H9 (cell line): Measurements from ENCODE around the gene KCNK10. TPM values are rescaled to one million over a fixed set of nuclear protein-coding genes. Genes with fewer than 3 reads are reported as not detected.

Experiments used
- DNase-seq: peaks from one replicate; pipeline ENCODE4 v3.0.0-alpha.2; 2017
- H2AFZ ChIP-seq: one replicate; pipeline ENCODE4 v1.6.1; 2013; ENCODE audit warnings: mild to moderate bottlenecking, low read length, control low read depth, moderate library complexity
- H2AK5ac ChIP-seq: 2 replicates; pipeline ENCODE4 v1.6.1; 2013; ENCODE audit warnings: low read length, control low read depth, mixed read lengths; ENCODE audit not compliant: insufficient read length
- H2BK120ac ChIP-seq: one replicate; pipeline ENCODE4 v1.6.1; 2013; ENCODE audit warnings: low read depth, mild to moderate bottlenecking, low read length, control low read depth, inconsistent platforms; ENCODE audit not compliant: poor library complexity, severe bottlenecking
- H2BK12ac ChIP-seq: 2 replicates; pipeline ENCODE4 v1.6.1; 2013; ENCODE audit warnings: low read length, control low read depth, mixed read lengths, low read depth; ENCODE audit not compliant: insufficient read length
- H2BK15ac ChIP-seq: 2 replicates; pipeline ENCODE4 v1.6.1; 2013; ENCODE audit warnings: low read depth, low read length, control low read depth
- H2BK20ac ChIP-seq: one replicate; pipeline ENCODE4 v1.6.1; 2013; ENCODE audit warnings: low read depth, mild to moderate bottlenecking, low read length, control low read depth, inconsistent platforms; ENCODE audit not compliant: poor library complexity, severe bottlenecking
- H2BK5ac ChIP-seq: 2 replicates; pipeline ENCODE4 v1.6.1; 2013; ENCODE audit warnings: low read length, control low read depth, mixed read lengths; ENCODE audit not compliant: insufficient read length
- H3K14ac ChIP-seq: 2 replicates; pipeline ENCODE4 v1.6.1; 2013; ENCODE audit warnings: low read length, control low read depth; ENCODE audit not compliant: insufficient read depth
- H3K18ac ChIP-seq: 2 replicates; pipeline ENCODE4 v1.6.1; 2013; ENCODE audit warnings: low read depth, mild to moderate bottlenecking, mixed read lengths, low read length, control low read depth; ENCODE audit not compliant: insufficient read length
- H3K23ac ChIP-seq: 2 replicates; pipeline ENCODE4 v1.6.1; 2013; ENCODE audit warnings: low read length, control low read depth, mixed read lengths, low read depth; ENCODE audit not compliant: insufficient read length
- H3K23me2 ChIP-seq: 2 replicates; pipeline ENCODE4 v1.6.1; 2013; ENCODE audit warnings: low read depth, mild to moderate bottlenecking, mixed read lengths, low read length, control low read depth; ENCODE audit not compliant: insufficient read length, poor library complexity, severe bottlenecking
- H3K27ac ChIP-seq: 2 replicates; pipeline ENCODE4 v1.5.1; 2013; ENCODE audit warnings: low read length, control low read depth, mixed read lengths, low read depth; ENCODE audit not compliant: insufficient read length
- H3K27me3 ChIP-seq: 2 replicates; pipeline ENCODE4 v1.6.1; 2013; ENCODE audit warnings: low read length, control low read depth, inconsistent platforms; ENCODE audit not compliant: insufficient read depth
- H3K4ac ChIP-seq: 2 replicates; pipeline ENCODE4 v1.6.1; 2013; ENCODE audit warnings: low read depth, mild to moderate bottlenecking, control low read depth, inconsistent platforms, low read length, moderate library complexity
- H3K4me1 ChIP-seq: 2 replicates; pipeline ENCODE4 v1.6.1; 2013; ENCODE audit warnings: low read length, control low read depth, inconsistent platforms; ENCODE audit not compliant: insufficient read depth
- H3K4me2 ChIP-seq: 2 replicates; pipeline ENCODE4 v1.6.1; 2013; ENCODE audit warnings: low read length, control low read depth, mixed read lengths; ENCODE audit not compliant: insufficient read length, insufficient read depth
- H3K56ac ChIP-seq: 2 replicates; pipeline ENCODE4 v1.6.1; 2013; ENCODE audit warnings: low read depth, mild to moderate bottlenecking, mixed read lengths, low read length, control low read depth; ENCODE audit not compliant: insufficient read length
- H3K79me1 ChIP-seq: 2 replicates; pipeline ENCODE4 v1.6.1; 2013; ENCODE audit warnings: low read depth, mild to moderate bottlenecking, moderate library complexity, low read length, control low read depth, inconsistent platforms; ENCODE audit not compliant: insufficient read depth, poor library complexity, severe bottlenecking
- H3K79me2 ChIP-seq: 2 replicates; pipeline ENCODE4 v1.6.1; 2013; ENCODE audit warnings: low read length, control low read depth, inconsistent platforms; ENCODE audit not compliant: insufficient read depth
- H3K9ac ChIP-seq: 2 replicates; pipeline ENCODE4 v1.6.1; 2013; ENCODE audit warnings: low read length, control low read depth, mixed read lengths; ENCODE audit not compliant: insufficient read length; ENCODE audit errors: extremely low read depth
- H3K9me3 ChIP-seq: one replicate; pipeline ENCODE4 v1.6.1; 2013; ENCODE audit warnings: low read depth, low read length, inconsistent platforms; ENCODE audit not compliant: control insufficient read depth
- H3T11ph ChIP-seq: one replicate; pipeline ENCODE4 v1.6.1; 2013; ENCODE audit warnings: mild to moderate bottlenecking, low read length, control low read depth, inconsistent platforms
- H4K20me1 ChIP-seq: one replicate; pipeline ENCODE4 v1.6.1; 2013; ENCODE audit not compliant: control insufficient read depth, insufficient read length, insufficient read depth
- H4K5ac ChIP-seq: 2 replicates; pipeline ENCODE4 v1.6.1; 2013; ENCODE audit warnings: low read depth, mild to moderate bottlenecking, mixed read lengths, low read length, control low read depth; ENCODE audit not compliant: insufficient read length
- H4K8ac ChIP-seq: replicated peaks from 2 replicates; pipeline ENCODE4 v1.6.1; 2013; ENCODE audit warnings: low read length, control low read depth, mixed read lengths, low read depth; ENCODE audit not compliant: insufficient read length
- H4K91ac ChIP-seq: 2 replicates; pipeline ENCODE4 v1.6.1; 2013; ENCODE audit warnings: low read depth, mild to moderate bottlenecking, moderate library complexity, mixed read lengths, low read length, control low read depth; ENCODE audit not compliant: insufficient read length
- H3K27ac Mint-ChIP-seq, 3 experiments: 2 replicates in 2 of 3; 3 replicates in 1 of 3; pipeline ENCODE4 v1.8.0; 2020 to 2021; ENCODE audit warnings: mixed read lengths in 3 of 3, mild to moderate bottlenecking in 1 of 3, moderate library complexity in 1 of 3
- H3K27me3 Mint-ChIP-seq: 2 replicates; pipeline ENCODE4 v1.8.0; 2021; ENCODE audit warnings: low read depth, mild to moderate bottlenecking, moderate library complexity, mixed read lengths
- H3K36me3 Mint-ChIP-seq, 3 experiments: 2 replicates in 2 of 3; 3 replicates in 1 of 3; pipeline ENCODE4 v1.8.0; 2020 to 2021; ENCODE audit warnings: low read depth in 3 of 3, mixed read lengths in 3 of 3; ENCODE audit not compliant: insufficient read depth in 1 of 3
- H3K4me1 Mint-ChIP-seq, 2 experiments: 2 replicates each; pipeline ENCODE4 v1.8.0; 2020; ENCODE audit warnings: mixed read lengths in 2 of 2
- H3K4me3 Mint-ChIP-seq, 2 experiments: 2 replicates in 1 of 2; 3 replicates in 1 of 2; pipeline ENCODE4 v1.8.0; 2020 to 2021; ENCODE audit warnings: mild to moderate bottlenecking in 2 of 2, mixed read lengths in 2 of 2, moderate library complexity in 1 of 2
- H3K9me3 Mint-ChIP-seq, 2 experiments: 2 replicates in 1 of 2; 3 replicates in 1 of 2; pipeline ENCODE4 v1.8.0; 2020; ENCODE audit warnings: mild to moderate bottlenecking in 2 of 2, mixed read lengths in 2 of 2, moderate library complexity in 1 of 2
- CTCF ChIP-seq: fragments of 200-600 bp; sonication (generic); conservative IDR thresholded peaks from 3 replicates; pipeline ENCODE4 v1.8.0; 2021; ENCODE audit warnings: antibody characterized with exemption, mild to moderate bottlenecking
- WGBS: extraction: QIAGEN DNeasy Blood & Tissue Kit; methylation state at CpG from one replicate; pipeline ENCODE4 v1.1.7; 2013; ENCODE audit warnings: missing lambda C conversion rate, low lambda C conversion rate, mixed read lengths; ENCODE audit not compliant: insufficient read length; ENCODE audit errors: extremely low coverage; 5-methylcytosine and 5-hydroxymethylcytosine counted together
- total RNA-seq: library from RNA; stranded (reverse); gene quantifications from 2 replicates; pipeline ENCODE4 v1.2.1, GENCODE V29; 2021

The KCNK10 gene
- total RNA-seq, 1 experiment from 2014 or later, result 0.33 TPM

DNA sequence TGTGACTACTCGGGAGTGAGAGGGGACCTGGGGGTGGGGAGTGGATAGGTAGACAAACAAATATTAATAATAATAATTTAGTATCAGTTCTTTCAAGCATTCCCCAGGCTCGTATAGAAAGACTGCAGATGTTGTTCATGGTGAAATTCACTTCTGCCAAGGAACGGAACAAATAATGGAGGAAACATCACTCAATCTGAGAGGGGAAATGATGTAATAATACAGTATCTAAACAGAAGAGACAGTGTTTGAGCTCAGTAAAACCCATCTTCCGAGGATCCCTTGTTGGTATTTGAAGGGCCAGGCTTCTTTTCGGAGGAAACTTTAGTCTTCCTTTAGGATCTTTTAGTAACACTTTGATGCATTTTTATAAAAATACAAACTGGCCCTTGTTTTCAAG lies 114.2 kb downstream of the KCNK10 start:
- no peaks in the 10 kb centered on the region for H3K23me2 ChIP-seq
- H3K4me1 Mint-ChIP-seq, result peaks cover 4 to 8% of the 10 kb centered on the region in 2 experiments; a peak in 2 of 4 replicates
- H3K27me3 ChIP-seq, result no peaks in the 10 kb centered on the region
- H3K9me3 ChIP-seq, result no peaks in the 10 kb centered on the region
- no peak for DNase-seq
- H3K4ac ChIP-seq, result no peak overlapping the region
- no peaks in the 10 kb centered on the region for H3K79me1 ChIP-seq
- H3K27ac ChIP-seq, result no peak overlapping the region
- no peaks in the 10 kb centered on the region; the same call in 1 of the 2 replicates for H3K27me3 Mint-ChIP-seq
- H4K91ac ChIP-seq, result no peak overlapping the region
- H2BK15ac ChIP-seq, result no peak overlapping the region
- no peaks in the 10 kb centered on the region for H4K20me1 ChIP-seq
- no peak for TF ChIP-seq CTCF
- no peak overlapping the region for H4K8ac ChIP-seq
- H3K4me2 ChIP-seq, result no peak overlapping the region
- H3K4me3 Mint-ChIP-seq, result no peak overlapping the region
- H2BK5ac ChIP-seq, result no peak overlapping the region
- H3K9ac ChIP-seq, result no peak overlapping the region
- no peak overlapping the region for H3K56ac ChIP-seq
- no peak overlapping the region for H3K27ac Mint-ChIP-seq
- no peak overlapping the region for H2BK20ac ChIP-seq
- H3K36me3 Mint-ChIP-seq, result no peaks in the 10 kb centered on the region
- H2AK5ac ChIP-seq, result no peak overlapping the region
- H3K9me3 Mint-ChIP-seq, result no peaks in the 10 kb centered on the region
- H2BK12ac ChIP-seq, result no peak overlapping the region
- H3K14ac ChIP-seq, result no peak overlapping the region
- H3K4me1 ChIP-seq, result no peaks in the 10 kb centered on the region
- no peak overlapping the region for H4K5ac ChIP-seq
- no peak overlapping the region for H3K23ac ChIP-seq
- no peak overlapping the region for H2BK120ac ChIP-seq
- no peak overlapping the region for H3K18ac ChIP-seq
- H3K79me2 ChIP-seq, result no peaks in the 10 kb centered on the region
- WGBS, result no CpG with 5 or more reads among the region's 5 CpGs
- no peak overlapping the region for H2AFZ ChIP-seq
- no peak overlapping the region for H3T11ph ChIP-seq
